Measurements from ENCODE around the gene SLC2A9. TPM values are rescaled to one million over a fixed set of nuclear protein-coding genes. Genes with fewer than 3 reads are reported as not detected.

The SLC2A9 gene
- total RNA-seq, 2 donors from 2014 or later, result 9.8 to 15.3 TPM

GRCh38 chr4:10035130-10035529 lies 13.8 kb upstream of the SLC2A9 start:
- DNase-seq (ENCODE audit: low spot score), result no peak
- H3K4me1 ChIP-seq (replicated peaks), result no peaks in the 10 kb centered on the region
- H3K27me3 ChIP-seq (replicated peaks; ENCODE audit: insufficient read depth), result no peaks in the 10 kb centered on the region
- WGBS, result 75% methylated on average over 6 of the region's 6 CpGs
- no peak overlapping the region for H3K4me3 ChIP-seq
- no peaks in the 10 kb centered on the region for H3K9me3 ChIP-seq
- TF ChIP-seq CTCF (IDR thresholded peaks at IDR 0.05) (no peak), POLR2A (IDR thresholded peaks at IDR 0.05) (no peak), POLR2AphosphoS5 (IDR thresholded peaks at IDR 0.05) (no peak)
- no peak overlapping the region for H3K27ac ChIP-seq
- H3K36me3 ChIP-seq, result no peaks in the 10 kb centered on the region
- intact Hi-C loops (cut with DNase I), result no loop called here

DNA sequence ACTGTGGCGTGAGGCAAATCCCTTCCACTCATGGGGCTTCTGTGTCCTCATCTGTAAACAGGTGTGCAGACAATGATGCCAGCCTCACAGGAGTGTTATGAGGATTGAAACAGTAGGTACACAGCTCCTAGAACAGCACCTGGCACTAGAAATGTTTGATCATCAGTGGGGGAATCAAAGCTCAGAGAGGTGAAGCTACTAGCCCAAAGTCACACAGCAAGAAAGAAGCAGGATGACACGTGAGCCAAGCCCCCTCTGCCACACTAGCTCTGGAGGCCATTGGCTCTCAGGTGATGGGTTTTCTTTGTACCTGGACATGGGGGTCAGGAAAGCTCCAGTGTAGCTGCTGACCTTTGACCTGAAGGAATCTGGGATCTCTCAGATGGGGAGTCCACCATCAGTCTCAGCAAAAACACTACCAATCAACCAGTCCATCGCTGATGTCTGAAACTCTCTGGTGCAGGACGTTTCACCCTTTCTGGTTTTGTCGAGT lies 13.4 kb upstream of the SLC2A9 start:
- intact Hi-C loops (cut with DNase I), result no loop called here
- Histone ChIP-seq H3K36me3 (no peaks in the 10 kb centered on the region), H3K4me1 (replicated peaks) (no peaks in the 10 kb centered on the region), H3K27ac (no peak overlapping the region), H3K4me3 (no peak overlapping the region), H3K27me3 (replicated peaks; ENCODE audit: insufficient read depth) (no peaks in the 10 kb centered on the region), H3K9me3 (no peaks in the 10 kb centered on the region)
- DNase-seq (ENCODE audit: low spot score), result no peak
- TF ChIP-seq POLR2AphosphoS5 (IDR thresholded peaks at IDR 0.05), result no peak
- no peak for TF ChIP-seq CTCF (IDR thresholded peaks at IDR 0.05)
- no peak for TF ChIP-seq POLR2A (IDR thresholded peaks at IDR 0.05)
- 83% methylated on average over 5 of the region's 5 CpGs for WGBS

GRCh38 chr4:10034136-10034535 lies 12.8 kb upstream of the SLC2A9 start:
- Histone ChIP-seq H3K36me3 (no peaks in the 10 kb centered on the region), H3K9me3 (no peaks in the 10 kb centered on the region), H3K27ac (no peak overlapping the region), H3K4me3 (no peak overlapping the region), H3K4me1 (replicated peaks) (no peaks in the 10 kb centered on the region), H3K27me3 (replicated peaks; ENCODE audit: insufficient read depth) (no peaks in the 10 kb centered on the region)
- TF ChIP-seq CTCF (IDR thresholded peaks at IDR 0.05), result no peak
- no peak for TF ChIP-seq POLR2A (IDR thresholded peaks at IDR 0.05)
- TF ChIP-seq POLR2AphosphoS5 (IDR thresholded peaks at IDR 0.05), result no peak
- 60% methylated on average over 10 of the region's 10 CpGs for WGBS
- DNase-seq (ENCODE audit: low spot score), result no peak
- intact Hi-C loops (cut with DNase I), result no loop called here

DNA sequence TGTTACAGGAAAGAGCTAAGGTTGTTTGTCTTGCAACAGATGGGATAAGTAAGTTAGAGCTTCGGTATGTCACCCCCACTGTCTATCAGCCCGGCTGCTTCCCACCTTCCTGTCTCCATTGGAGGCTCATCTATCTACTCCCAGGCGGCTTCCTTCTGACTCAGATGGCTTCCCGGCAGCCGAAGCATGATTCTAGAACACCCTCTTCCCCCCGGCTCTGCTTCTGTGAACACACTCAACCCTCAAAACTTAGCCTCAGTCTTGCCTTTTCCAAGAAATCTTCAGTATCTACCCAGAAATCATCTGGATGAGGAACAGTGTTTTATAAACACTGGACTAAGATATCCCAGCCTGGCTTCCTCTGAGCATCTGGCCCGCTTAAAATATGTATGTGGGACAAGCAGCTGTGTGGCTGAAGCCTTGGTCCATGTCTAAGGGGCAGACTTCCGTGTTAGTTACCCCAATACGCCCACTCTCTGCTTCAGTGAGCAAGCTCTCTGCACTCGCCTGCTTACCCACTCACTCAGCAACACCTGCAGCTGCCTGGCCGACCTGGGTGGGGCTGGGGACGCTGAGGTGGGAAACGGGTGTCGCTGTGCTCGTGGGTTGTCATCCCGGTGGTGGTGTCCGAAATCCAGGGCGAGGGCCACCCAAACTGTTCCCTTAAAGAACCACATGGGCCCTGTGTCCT lies 12.0 kb upstream of the SLC2A9 start:
- 60% methylated on average over 18 of the region's 18 CpGs for WGBS
- Histone ChIP-seq H3K4me1 (replicated peaks) (no peaks in the 10 kb centered on the region), H3K9me3 (no peaks in the 10 kb centered on the region), H3K27ac (peak overlapping the region; percentile 13 to 17), H3K4me3 (no peak overlapping the region), H3K36me3 (no peaks in the 10 kb centered on the region), H3K27me3 (replicated peaks; ENCODE audit: insufficient read depth) (no peaks in the 10 kb centered on the region)
- intact Hi-C loops (cut with DNase I), result no loop called here
- DNase-seq (ENCODE audit: low spot score), result no peak
- no peak for TF ChIP-seq CTCF (IDR thresholded peaks at IDR 0.05)
- no peak for TF ChIP-seq POLR2A (IDR thresholded peaks at IDR 0.05)
- no peak for TF ChIP-seq POLR2AphosphoS5 (IDR thresholded peaks at IDR 0.05)

- TF ChIP-seq POLR2AphosphoS5 (IDR thresholded peaks at IDR 0.05) (peak; percentile 11), POLR2A (IDR thresholded peaks at IDR 0.05) (no peak)
- Histone ChIP-seq H3K4me3 (no peak overlapping the region), H3K36me3 (no peaks in the 10 kb centered on the region), H3K27ac (no peak overlapping the region), H3K9me3 (no peaks in the 10 kb centered on the region), H3K4me1 (replicated peaks) (no peaks in the 10 kb centered on the region), H3K27me3 (replicated peaks; ENCODE audit: insufficient read depth) (no peaks in the 10 kb centered on the region)
- no peak for DNase-seq (ENCODE audit: low spot score)
- 30% methylated on average over 6 of the region's 6 CpGs for WGBS
- intact Hi-C loops (cut with DNase I), result no loop called here
Observed at GRCh38 chr4:10032625-10033024, 11.3 kb upstream of the SLC2A9 start.
